Measurements from ENCODE around the gene AK5.

AK5 gene

GRCh38 chr1:77375541-77375940 lies 93.7 kb downstream of the AK5 start:
- H3K36me3 ChIP-seq: no peaks in the 10 kb centered on the region
- H3K4me1 ChIP-seq (ENCODE audit: control insufficient read depth in 1 of 2, insufficient read depth in 1 of 2, low read depth in 1 of 2, low read length in 1 of 2): no peaks in the 10 kb centered on the region
- no peak overlapping the region for H3K27ac ChIP-seq
- TF ChIP-seq CTCF (IDR thresholded peaks at IDR 0.05): no peak
- no peak overlapping the region for H3K4me3 ChIP-seq (ENCODE audit: low read depth in 1 of 2, low read length in 1 of 2)
- H3K27me3 ChIP-seq: no peaks in the 10 kb centered on the region
- H3K9me3 ChIP-seq: no peaks in the 10 kb centered on the region

- Histone ChIP-seq H3K4me1 (ENCODE audit: control insufficient read depth in 1 of 2, insufficient read depth in 1 of 2, low read depth in 1 of 2, low read length in 1 of 2) (no peaks in the 10 kb centered on the region), H3K9me3 (no peaks in the 10 kb centered on the region), H3K27ac (no peak overlapping the region), H3K4me3 (ENCODE audit: low read depth in 1 of 2, low read length in 1 of 2) (no peak overlapping the region), H3K36me3 (no peaks in the 10 kb centered on the region), H3K27me3 (no peaks in the 10 kb centered on the region)
- TF ChIP-seq CTCF (IDR thresholded peaks at IDR 0.05): no peak
These were observed 94.2 kb downstream of the AK5 start for GRCh38 chr1:77375990-77376389.

- Histone ChIP-seq H3K4me1 (ENCODE audit: control insufficient read depth in 1 of 2, insufficient read depth in 1 of 2, low read depth in 1 of 2, low read length in 1 of 2) (no peaks in the 10 kb centered on the region), H3K4me3 (ENCODE audit: low read depth in 1 of 2, low read length in 1 of 2) (no peak overlapping the region), H3K27ac (no peak overlapping the region), H3K9me3 (no peaks in the 10 kb centered on the region), H3K27me3 (no peaks in the 10 kb centered on the region), H3K36me3 (no peaks in the 10 kb centered on the region)
- no peak for TF ChIP-seq CTCF (IDR thresholded peaks at IDR 0.05)
These were observed 97.1 kb downstream of the AK5 start for GRCh38 chr1:77378723-77379535.

GRCh38 chr1:77382366-77382765 lies 100.5 kb downstream of the AK5 start:
- H3K4me1 ChIP-seq (ENCODE audit: control insufficient read depth in 1 of 2, insufficient read depth in 1 of 2, low read depth in 1 of 2, low read length in 1 of 2): no peaks in the 10 kb centered on the region
- TF ChIP-seq CTCF (IDR thresholded peaks at IDR 0.05): no peak
- H3K27me3 ChIP-seq: no peaks in the 10 kb centered on the region
- no peaks in the 10 kb centered on the region for H3K9me3 ChIP-seq
- H3K36me3 ChIP-seq: no peaks in the 10 kb centered on the region
- H3K4me3 ChIP-seq (ENCODE audit: low read depth in 1 of 2, low read length in 1 of 2): no peak overlapping the region
- H3K27ac ChIP-seq: no peak overlapping the region

- H3K4me1 ChIP-seq (ENCODE audit: control insufficient read depth in 1 of 2, insufficient read depth in 1 of 2, low read depth in 1 of 2, low read length in 1 of 2): no peaks in the 10 kb centered on the region
- no peaks in the 10 kb centered on the region for H3K27me3 ChIP-seq
- H3K4me3 ChIP-seq (ENCODE audit: low read depth in 1 of 2, low read length in 1 of 2): no peak overlapping the region
- no peaks in the 10 kb centered on the region for H3K36me3 ChIP-seq
- H3K27ac ChIP-seq: no peak overlapping the region
- no peaks in the 10 kb centered on the region for H3K9me3 ChIP-seq
- no peak for TF ChIP-seq CTCF (IDR thresholded peaks at IDR 0.05)
These were observed 101.4 kb downstream of the AK5 start for GRCh38 chr1:77383236-77383635.
